Left lobe of liver (tissue), 2 donors: ENCODE measurements around the gene ABHD5. TPM values are rescaled to one million over a fixed set of nuclear protein-coding genes. Genes with fewer than 3 reads are reported as not detected.
A peak's percentile ranks its signal among the peaks of the same experiment; 100 is the strongest.
"Not testable (repeated sequence)": the region's sequence is repeated elsewhere in the genome, so short reads cannot be mapped to it uniquely, and the experiment has no call there.

Source experiments
- ATAC-seq: fragments of 200-7000 bp; cut with Tn5 transposase; one replicate; pipeline ENCODE4 v1.9.1; 2020; ENCODE audit warnings: mild to moderate bottlenecking, moderate library complexity
- DNase-seq: peaks from one replicate; pipeline ENCODE4 v3.0.0-alpha.2; 2020; ENCODE audit warnings: low spot score
- total RNA-seq: library from RNA; stranded (reverse); gene quantifications from one replicate; pipeline ENCODE4 v1.2.1, GENCODE V29; 2021
- donor health status: DM: no; HTN: no; CAD: no; lungs with moderate emphysema.
- donor health status: DM: no; HTN: yes; CAD: no.

The ABHD5 gene
- 12.8 TPM for total RNA-seq

DNA sequence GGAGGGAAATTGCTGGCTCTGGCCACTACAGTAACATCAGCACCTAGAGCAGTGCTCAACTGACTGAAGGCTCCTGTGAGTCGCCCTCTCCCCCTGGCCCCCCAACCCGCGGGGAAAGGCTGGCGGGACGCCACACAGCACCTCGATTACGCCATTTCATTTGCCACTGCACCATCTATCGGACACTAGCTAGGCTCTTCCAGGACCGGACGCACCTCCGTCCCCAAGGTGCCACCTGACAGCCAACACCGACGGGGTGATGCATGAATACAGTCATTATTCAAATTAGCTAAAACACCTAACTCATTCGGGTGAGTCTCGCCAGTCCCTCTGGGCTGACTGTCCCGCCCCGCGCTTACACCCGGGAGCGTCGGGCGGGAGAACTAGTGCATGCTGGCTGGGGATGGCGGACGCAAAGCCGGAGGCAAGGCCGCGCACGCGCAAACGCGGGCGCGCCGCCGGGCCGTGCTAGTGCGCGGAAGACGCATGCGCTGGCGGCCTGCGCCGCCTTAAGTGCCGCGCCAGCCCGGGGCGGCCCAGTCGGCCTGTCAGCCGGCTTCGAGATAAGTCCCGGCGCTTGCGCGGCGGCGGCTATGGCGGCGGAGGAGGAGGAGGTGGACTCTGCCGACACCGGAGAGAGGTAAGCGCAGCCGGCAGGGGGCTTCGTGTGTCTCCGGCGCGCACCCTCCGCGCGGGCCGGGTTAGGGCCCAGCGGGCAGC is at the start of gene ABHD5:
ABHD5 (plus strand) TSS at position 539 of the 720 bp plus-strand sequence; CDS start at position 594, 55 bp downstream.
- DNase-seq (peak; percentile 94), ATAC-seq (peak; percentile 87)

DNA sequence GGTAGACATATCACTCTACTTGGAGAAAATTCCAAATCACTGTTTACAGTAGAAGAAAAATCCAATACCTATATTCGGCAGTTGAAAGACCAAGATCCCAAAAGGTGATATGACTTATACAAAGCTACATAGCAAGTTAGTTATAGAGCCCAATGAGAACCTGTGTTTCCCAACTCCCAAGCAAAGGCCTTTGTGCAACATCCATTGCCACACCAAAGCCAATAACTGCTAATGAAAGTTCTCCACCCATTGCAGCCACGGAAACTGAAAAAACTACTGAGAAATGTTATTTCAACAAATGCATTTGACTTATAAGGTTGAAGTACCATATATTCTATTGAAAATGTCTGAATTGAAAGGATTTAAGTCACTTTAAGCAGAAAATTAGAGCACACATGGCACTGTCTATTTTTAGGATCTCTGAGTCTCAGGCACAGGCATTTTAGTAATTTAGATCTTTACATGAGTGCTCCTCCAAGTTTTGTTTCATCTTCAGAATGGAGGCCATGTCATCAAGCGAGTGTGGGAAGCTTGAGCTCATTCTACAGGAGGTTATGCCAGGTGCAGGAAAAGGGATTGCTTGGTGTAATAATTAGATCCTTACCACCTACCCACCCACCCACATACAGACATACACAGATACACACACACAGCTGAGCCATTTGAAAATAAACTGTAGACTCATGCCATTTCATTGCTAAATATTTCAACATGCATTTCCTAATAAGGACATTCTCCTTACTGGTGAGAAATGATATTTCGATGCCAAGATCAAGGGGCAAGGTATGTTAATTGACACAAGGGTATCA is 49.2 kb upstream of the ABHD5 start:
- no peak for DNase-seq

DNA sequence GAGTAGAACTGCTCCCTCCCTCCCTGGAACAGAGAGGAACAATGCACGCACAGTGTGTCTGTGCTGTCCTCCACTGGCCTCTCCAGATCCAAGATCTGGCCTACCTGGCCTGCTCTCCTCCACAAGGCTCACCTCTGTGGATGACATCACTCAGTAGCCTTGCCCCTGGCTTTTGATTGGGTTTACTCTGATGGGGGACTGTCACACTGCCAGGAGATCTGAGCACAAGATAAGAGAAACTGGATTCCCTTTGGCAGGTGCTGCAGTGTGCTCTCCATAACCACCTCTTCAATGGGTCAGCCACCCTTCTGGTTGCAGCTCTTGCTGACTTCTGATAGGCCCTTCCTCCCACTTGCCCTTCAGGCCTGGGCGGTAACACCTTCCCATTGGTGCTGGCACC is 46.3 kb upstream of the ABHD5 start:
- ATAC-seq: no peak

More for the DNA sequence above, 49.2 kb upstream of the ABHD5 start:
- peak; percentile 86 for ATAC-seq

DNA sequence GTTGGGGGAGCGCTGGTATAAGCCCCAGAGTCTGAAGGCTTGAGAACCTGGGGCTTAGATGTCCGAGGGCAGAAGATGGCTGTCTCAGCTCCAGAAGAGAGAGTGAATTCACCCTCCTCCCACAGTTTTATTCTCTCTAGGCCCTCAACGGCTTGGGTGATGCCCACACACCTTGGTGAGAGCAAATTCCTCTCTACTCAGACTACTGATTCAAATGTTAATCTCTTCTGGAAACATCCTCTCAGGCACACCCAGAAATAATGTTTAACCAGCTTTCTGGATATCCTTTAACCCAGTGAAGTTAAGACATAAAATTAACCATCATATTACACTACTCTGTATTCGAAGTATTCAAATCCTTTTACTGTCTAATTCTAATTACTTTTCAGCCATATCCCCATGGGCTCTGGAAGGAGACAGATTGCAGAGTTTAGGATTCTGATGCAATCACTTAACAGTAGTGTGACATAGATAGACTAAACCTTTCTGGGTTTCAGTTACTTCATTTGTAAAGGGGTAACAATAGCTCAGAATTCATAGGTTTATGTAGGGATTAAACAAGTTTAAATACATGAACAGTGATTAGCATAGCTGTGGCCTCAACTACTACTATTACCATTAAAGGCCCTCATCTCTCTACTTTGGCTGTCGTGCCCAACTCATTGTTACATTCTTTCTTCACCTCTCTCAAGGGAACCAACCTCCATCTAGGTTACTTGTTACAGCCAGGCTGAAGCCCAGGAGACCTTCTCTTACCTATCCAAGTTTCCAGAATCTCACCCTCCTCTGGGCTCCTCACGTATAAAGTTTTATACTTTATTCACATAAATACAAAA is 43.2 kb upstream of the ABHD5 start:
- DNase-seq: no peak

More for the DNA sequence above, 46.3 kb upstream of the ABHD5 start:
- DNase-seq: no peak

DNA sequence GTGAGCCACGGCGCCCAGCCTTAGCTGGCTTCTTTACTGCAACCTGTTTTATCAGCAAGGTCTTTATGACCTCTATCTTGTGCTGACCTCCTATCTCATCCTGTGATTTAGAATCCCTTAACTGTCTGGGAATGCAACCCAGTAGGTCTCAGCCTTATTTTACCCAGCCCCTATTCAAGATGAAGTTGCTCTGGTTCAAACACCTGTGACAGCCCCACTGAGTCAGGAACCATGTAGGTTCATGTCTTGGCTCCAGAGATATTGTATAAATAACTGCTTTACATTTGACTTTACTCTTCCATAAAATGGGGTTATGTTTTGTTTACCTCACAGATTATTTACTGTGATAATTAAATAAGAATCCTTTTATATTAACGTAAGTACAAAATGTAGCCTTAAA is 41.8 kb upstream of the ABHD5 start:
- ATAC-seq (no peak), DNase-seq (no peak)

More for the DNA sequence above, 43.2 kb upstream of the ABHD5 start:
- no peak for ATAC-seq

DNA sequence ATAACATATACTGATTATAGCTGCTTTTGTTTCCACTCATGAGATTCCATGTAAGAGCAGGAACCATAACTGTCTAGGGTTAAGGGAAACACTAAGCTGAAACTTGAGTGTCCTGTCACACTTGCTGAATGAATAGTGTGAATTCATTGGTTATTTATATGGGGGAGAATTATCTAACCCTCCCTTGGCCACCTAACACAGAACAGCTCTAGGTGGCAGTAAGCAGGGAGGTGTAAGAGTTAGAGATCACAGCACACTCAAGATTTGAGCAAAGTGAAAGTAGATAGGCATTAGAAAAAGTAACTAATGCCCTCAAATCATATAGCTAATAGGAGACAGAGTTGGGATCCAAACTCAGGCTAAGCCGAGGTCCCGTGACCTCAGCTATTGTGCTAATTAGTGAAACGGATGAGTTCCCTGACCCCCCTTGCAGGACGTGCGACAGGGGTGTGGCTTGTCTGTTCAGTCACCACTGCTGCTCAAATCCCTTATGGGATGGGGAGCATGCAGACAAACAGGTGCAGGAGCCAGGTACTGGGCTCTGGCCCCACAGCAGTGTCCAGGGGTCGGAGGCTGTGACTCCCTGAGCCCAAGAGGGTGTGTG is 41.3 kb upstream of the ABHD5 start:
- peak; percentile 41 for ATAC-seq
- DNase-seq: no peak

DNA sequence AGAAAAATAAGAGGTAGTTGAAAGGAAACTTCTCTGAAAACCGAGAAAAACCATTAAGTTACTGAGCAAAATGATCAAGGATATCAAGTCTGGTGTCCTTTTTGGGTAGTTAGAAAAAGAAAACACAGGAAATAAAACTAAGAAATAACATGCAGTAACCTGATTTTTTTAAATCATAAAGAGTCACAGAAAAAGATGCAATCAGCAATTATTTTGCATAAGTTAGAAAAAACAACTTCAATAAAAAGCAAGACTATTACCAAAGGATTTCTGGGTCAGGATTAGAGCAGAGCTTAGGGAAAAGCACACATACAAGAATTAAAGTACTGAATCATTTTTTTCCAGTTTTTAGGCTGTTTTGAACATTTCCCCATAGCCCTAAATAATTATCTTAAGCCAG is 40.4 kb upstream of the ABHD5 start:
- ATAC-seq: no peak
- no peak for DNase-seq

DNA sequence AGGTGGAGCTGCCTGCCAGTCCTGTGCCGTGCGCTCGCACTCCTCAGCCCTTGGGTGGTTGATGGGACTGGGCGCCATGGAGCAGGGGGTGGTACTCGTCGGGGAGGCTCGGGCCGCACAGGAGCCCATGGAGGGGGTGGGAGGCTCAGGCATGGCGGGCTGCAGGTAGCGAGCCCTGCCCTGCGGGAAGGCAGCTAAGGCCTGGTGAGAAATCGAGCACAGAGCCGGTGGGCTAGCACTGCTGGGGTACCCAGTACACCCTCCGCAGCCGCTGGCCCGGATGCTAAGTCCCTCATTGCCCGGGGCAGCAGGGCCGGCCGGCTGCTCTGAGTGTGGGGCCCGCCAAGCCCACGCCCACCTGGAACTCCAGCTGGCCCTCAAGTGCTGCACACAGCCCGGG is 34.3 kb upstream of the ABHD5 start:
- not testable (repeated sequence) for ATAC-seq, DNase-seq

DNA sequence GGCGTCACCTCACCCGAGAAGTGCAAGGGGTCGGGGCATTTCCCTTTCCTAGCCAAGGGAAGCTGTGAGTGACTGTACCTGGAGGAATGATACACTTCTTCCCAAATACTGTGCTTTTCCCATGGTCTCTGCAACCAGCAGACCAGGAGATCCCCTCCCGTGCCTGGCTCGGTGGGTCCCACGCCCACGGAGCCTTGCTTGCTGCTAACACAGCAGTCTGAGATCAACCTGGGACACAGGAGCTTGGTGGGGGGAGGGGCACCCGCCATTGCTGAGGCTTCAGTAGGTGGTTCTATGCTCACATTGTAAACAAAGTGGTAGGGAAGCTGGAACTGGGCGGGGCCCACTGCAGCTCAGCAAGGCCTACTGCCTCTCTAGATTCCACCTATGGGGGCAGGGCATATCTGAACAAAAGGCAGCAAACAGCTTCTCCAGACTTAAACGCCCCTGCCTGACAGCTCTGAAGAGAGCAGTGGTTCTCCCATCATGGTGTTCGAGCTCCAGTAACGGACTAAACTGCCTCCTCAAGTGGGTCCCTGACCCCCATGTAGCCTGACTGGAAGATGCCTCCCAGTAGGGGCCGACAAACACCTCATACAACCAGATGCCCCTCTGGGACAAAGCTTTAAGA is 31.4 kb upstream of the ABHD5 start:
- ATAC-seq (no peak), DNase-seq (no peak)

DNA sequence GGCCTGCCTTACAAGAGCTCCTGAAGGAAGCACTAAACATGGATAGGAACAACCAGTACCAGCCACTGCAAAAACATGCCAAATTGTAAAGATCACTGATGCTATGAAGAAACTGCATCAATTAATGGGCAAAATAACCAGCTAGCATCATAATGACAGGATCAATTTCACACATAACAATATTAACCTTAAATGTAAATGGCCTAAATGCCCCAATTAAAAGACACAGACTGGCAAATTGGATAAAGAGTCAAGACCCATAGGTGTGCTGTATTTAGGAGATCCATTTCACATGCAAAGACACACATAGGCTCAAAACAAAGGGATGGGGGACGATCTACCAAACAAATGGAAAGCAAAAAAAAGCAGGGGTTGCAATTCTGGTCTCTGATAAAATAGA is 29.4 kb upstream of the ABHD5 start:
- not testable (repeated sequence) for DNase-seq, ATAC-seq

DNA sequence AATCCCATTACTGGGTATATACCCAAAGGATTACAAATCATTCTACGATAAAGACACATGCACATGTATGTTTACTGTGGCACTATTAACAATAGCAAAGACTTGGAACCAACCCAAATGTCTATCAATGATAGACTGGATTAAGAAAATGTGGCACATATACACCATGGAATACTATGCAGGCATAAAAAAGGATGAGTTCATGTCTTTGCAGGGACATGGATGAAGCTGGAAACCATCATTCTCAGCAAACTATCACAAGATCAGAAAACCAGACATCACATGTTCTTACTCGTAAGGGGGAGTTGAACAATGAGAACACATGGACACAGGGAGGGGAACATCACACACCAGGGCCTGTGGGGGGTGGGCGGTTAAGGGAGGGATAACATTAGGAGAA is 25.7 kb upstream of the ABHD5 start:
- DNase-seq, ATAC-seq: not testable (repeated sequence)

DNA sequence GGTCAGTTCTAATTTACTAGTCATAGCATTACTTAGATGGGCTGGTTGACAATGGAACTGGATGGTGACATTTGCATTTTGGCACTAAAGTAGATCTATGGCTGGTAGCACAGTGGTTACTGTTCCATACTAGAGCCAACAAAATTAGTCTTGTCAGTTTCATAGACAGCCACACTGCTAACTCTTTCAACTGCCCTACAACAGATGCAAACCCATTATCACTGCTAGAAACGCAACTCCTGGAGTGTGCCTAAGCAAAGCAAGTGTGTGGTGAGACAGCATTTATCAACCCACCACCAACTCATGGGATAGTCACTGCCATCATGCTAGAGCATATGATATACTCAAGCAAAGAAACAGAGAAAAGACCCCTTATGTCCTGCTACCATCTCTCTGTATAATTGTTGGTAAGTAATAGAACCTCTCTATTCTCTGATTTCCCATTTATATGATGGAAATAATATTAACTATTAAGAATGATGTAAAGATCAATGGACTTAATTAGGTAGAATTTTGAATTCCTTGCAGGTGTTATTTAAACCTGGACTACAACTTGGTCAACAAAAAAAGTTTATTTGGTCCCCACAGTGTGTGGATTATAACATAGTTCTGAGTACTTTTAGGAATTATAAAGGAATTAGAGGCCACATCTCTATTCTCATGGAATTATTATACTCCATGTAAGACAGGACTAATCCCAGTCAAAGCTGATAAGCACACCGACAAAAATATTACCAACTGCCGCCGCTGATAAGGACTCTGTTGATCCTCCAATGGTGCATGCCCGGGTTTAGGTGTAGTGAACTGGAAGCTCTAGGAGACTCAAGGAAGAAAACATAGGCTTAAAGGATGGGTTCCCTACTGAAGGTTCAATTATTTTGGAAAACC is 19.9 kb upstream of the ABHD5 start:
- ATAC-seq (no peak), DNase-seq (no peak)

DNA sequence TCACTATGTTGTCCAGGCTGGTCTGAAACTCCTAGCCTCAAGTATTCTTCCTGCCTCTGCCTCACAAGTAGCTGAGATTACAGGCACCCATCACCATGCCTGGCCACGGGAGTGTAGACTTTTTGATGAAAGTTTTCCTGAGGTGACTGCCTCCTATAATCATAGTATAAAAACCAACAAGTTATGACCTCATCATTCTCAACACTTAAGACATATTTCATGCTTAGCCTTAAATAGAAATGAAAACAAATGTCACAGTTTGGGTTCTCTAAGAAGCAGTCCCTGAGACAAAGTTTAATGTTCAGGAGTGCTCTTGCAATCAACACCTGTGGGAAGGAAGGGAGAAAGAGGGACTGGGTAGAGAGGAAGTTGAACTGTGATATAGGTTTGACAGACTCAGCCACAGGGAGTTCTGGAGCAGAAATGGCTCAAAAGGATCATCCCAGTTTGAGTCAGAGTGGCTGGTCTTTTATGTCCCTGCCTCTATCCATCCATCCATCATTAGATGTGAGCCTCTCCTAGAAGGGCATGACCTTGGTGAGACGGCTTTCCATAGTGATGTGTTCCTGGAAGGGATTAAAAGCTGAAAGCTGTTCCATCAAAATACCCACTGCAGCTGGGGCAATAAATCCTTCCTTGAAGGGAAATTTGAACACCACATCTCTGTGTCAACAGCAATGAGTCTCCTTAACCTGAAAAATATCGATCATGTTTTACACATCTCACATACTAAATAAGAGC is 16.2 kb upstream of the ABHD5 start:
- DNase-seq: no peak
- ATAC-seq: no peak

DNA sequence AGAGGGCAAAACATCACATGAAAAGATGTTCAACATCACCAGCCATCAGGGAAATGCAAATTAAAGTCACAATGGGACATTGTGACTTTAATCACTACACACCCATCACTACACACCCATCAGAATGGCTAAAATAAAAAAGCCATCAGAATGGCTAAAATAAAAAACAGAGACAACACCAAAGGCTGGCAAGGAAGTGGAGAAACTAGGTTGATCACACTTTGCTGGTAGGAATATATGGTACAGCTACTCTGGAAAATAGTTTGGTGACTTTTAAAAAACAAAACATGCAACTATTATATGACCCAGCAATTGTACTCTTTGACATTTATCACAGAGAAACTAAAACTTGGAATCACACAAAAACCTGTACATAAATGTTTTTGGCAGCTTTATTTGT is 15.1 kb upstream of the ABHD5 start:
- DNase-seq (no peak), ATAC-seq (no peak)

DNA sequence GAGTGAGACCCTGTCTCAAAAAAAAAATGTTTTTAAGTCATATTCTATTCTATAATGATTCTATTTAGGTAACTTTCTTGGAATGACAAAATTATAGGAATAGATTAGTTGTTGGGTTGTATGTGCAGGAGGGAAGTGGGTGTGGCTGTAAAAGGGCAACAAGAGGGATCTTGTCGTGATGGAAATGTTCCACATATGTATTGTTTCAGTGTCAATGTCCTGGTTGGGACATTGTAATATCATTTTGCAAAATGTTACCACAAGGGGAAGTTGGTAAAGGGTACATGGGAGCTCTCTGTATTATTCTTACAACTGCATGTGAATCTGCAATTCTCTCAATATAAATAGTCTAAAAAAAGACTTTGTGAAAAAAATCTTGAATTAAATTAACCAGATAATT is 14.3 kb upstream of the ABHD5 start:
- ATAC-seq (no peak), DNase-seq (no peak)

DNA sequence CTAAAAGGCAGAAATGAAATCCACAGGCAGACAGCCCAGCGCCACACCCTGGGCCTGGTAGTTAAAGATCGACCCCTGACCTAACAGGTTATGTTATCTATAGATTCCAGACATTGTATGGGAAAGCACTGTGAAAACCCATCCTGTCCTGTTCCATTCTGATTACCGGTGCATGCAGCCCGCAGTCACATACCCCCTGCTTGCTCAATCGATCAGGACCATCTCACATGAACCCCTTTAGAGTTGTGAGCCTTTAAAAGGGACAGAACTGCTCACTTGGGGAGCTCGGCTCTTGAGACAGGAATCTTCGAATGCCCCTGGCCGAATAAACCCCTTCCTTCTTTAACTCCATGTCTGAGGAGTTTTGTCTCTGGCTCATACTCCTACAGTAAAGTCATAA is 12.4 kb upstream of the ABHD5 start:
- ATAC-seq, DNase-seq: not testable (repeated sequence)

DNA sequence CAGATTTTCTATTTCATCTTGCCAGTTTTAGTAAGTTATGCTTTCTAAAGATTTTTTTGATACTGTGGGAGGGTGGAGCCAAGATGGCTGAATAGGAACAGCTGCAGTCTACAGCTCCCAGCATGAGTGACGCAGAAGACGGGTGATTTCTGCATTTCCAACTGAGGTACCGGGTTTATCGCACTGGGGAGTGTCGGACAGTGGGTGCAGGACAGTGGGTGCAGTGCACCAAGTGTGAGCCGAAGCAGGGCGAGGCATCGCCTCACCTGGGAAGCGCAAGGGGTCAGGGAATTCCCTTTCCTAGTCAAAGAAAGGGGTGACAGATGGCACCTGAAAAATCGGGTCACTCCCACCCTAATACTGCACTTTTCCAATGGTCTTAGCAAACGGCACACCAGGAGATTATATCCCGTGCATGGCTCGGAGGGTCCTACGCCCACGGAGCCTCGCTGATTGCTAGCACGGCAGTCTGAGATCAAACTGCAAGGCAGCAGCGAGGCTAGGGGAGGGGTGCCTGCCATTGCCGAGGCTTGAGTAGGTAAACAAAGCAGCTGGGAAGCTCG is 11.8 kb upstream of the ABHD5 start:
- ATAC-seq, DNase-seq: not testable (repeated sequence)

DNA sequence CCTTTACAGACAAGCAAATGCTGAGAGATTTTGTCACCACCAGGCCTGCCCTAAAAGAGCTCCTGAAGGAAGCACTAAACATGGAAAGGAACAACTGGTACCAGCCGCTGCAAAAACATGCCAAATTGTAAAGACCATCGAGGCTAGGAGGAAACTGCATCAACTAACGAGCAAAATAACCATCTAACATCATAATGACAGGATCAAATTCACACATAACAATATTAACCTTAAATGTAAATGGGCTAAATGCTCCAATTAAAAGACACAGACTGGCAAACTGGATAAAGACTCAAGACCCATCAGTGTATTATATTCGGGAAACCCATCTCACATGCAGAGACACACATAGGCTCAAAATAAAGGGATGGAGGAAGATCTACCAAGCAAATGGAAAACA is 9.9 kb upstream of the ABHD5 start:
- not testable (repeated sequence) for DNase-seq, ATAC-seq
